ENCODE data around the gene ADAMTS3.

Gene ADAMTS3

DNA sequence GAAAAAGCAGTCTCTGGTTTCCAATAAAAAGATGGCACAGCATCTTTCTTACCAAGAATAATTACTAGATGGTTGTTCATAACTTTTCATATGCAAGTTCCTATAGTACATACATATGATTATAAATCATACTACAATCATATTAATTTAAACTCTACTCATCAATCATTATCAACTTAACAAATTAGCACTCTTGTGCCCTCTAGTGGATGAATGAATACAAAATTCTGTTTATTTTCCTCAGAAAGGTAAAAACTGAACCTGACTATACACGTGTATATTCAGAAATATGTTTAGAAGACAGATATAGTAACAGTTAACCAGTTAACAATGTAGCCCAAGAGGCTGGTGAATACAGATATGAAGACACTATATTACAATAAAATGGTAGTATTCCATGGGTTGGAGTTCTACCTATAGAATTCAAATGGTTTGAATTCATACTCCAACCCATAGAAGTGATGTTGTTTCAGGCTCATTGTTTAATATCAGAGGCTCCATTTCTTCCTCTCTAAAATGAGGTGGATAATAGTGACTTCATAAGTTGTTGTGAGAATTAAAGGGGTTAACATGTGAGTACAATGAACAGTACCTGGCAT, 100.0 kb downstream of the ADAMTS3 start:
- Mint-ChIP-seq H3K4me3 (no peak overlapping the region), H3K27me3 (no peaks in the 10 kb centered on the region), H3K4me1 (no peaks in the 10 kb centered on the region), H3K9me3 (no peaks in the 10 kb centered on the region), H3K27ac (no peak overlapping the region), H3K36me3 (ENCODE audit: low read depth) (no peaks in the 10 kb centered on the region)
- DNase-seq (no peak), ATAC-seq (no peak)

DNA sequence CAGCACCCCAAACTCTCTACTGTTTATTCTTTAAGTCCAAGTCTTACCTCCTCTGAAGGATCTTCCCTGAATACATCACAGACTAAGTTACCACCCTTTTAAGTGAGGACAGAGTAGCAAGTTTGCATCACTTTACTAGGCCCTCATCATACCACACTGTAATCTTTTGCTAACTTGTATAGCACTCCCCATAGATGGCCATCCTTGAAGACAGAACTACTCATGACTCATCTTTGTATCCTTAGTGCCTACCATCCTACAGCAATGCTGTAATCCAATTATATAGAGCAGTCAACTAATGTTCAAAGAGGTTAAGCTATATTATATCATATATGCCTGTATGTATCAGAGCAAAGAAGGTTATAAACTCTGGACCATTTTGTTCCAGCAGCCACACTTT, 101.4 kb downstream of the ADAMTS3 start:
- Mint-ChIP-seq H3K27ac (no peak overlapping the region), H3K36me3 (ENCODE audit: low read depth) (no peaks in the 10 kb centered on the region), H3K4me3 (no peak overlapping the region), H3K4me1 (no peaks in the 10 kb centered on the region), H3K9me3 (no peaks in the 10 kb centered on the region), H3K27me3 (peaks cover 3% of the 10 kb centered on the region)
- ATAC-seq (no peak), DNase-seq (no peak)

DNA sequence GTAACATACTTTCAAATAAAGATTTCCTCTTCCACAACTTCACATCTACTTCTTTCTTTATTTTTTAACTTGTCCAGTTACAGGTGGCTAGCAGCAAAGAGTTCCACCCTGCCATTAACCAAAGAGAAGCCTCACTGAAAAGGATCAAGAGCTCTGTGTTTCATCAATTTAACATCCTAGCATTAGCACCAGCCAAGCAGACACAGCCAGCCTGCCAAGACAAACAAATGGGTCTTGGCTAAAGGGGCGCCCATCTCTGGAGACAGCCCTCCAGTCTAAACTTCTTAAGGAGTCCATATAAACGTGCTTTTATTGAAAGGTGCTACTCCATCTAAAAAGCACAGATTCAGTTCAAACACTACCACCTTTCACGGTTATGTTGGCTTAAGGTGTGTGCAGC, 105.3 kb downstream of the ADAMTS3 start:
- H3K4me3 Mint-ChIP-seq, result no peak overlapping the region
- ATAC-seq, result no peak
- no peak overlapping the region for H3K27ac Mint-ChIP-seq
- no peaks in the 10 kb centered on the region for H3K36me3 Mint-ChIP-seq (ENCODE audit: low read depth)
- H3K4me1 Mint-ChIP-seq, result no peaks in the 10 kb centered on the region
- no peaks in the 10 kb centered on the region for H3K9me3 Mint-ChIP-seq
- DNase-seq, result no peak
- H3K27me3 Mint-ChIP-seq, result peaks cover 3% of the 10 kb centered on the region

- no peak for ATAC-seq
- H3K9me3 Mint-ChIP-seq, result peaks cover 3% of the 10 kb centered on the region
- no peaks in the 10 kb centered on the region for H3K4me1 Mint-ChIP-seq
- H3K27me3 Mint-ChIP-seq, result no peaks in the 10 kb centered on the region
- no peak for DNase-seq
- no peak overlapping the region for H3K4me3 Mint-ChIP-seq
- H3K36me3 Mint-ChIP-seq (ENCODE audit: low read depth), result no peaks in the 10 kb centered on the region
- no peak overlapping the region for H3K27ac Mint-ChIP-seq
Measured at GRCh38 chr4:72457158-72457557, 111.9 kb downstream of the ADAMTS3 start.

GRCh38 chr4:72451349-72451748, 117.7 kb downstream of the ADAMTS3 start:
- ATAC-seq (no peak), DNase-seq (no peak)
- H3K4me3 Mint-ChIP-seq, result no peak overlapping the region
- no peaks in the 10 kb centered on the region for H3K9me3 Mint-ChIP-seq
- no peaks in the 10 kb centered on the region for H3K36me3 Mint-ChIP-seq (ENCODE audit: low read depth)
- H3K27ac Mint-ChIP-seq, result no peak overlapping the region
- no peaks in the 10 kb centered on the region for H3K27me3 Mint-ChIP-seq
- H3K4me1 Mint-ChIP-seq, result no peaks in the 10 kb centered on the region

DNA sequence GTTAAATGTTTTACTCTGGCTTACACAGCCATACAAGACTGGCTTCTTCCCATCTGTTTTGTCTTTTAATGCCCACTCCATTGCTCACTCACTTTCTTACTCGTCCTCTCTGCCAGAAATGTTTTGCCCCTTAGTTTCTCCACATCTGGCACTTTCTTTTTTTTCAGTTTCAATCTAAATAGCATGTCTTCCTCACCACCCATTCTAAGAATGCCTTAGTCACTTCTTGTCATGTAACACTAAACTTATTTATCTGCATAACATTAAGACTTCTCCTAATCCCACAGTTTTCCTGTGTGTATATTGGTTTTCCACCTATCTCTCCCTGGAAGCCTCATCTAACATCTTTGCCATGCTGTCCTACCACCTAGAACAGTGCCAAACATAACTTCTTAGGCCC, 119.3 kb downstream of the ADAMTS3 start:
- ATAC-seq (no peak), DNase-seq (no peak)
- Mint-ChIP-seq H3K4me3 (no peak overlapping the region), H3K27ac (no peak overlapping the region), H3K4me1 (no peaks in the 10 kb centered on the region), H3K36me3 (ENCODE audit: low read depth) (no peaks in the 10 kb centered on the region), H3K27me3 (no peaks in the 10 kb centered on the region), H3K9me3 (no peaks in the 10 kb centered on the region)

GRCh38 chr4:72448231-72448630, 120.8 kb downstream of the ADAMTS3 start:
- no peak overlapping the region for H3K4me3 Mint-ChIP-seq
- no peak for ATAC-seq
- no peak for DNase-seq
- no peaks in the 10 kb centered on the region for H3K9me3 Mint-ChIP-seq
- no peak overlapping the region for H3K27ac Mint-ChIP-seq
- H3K4me1 Mint-ChIP-seq, result no peaks in the 10 kb centered on the region
- no peaks in the 10 kb centered on the region for H3K27me3 Mint-ChIP-seq
- no peaks in the 10 kb centered on the region for H3K36me3 Mint-ChIP-seq (ENCODE audit: low read depth)

DNA sequence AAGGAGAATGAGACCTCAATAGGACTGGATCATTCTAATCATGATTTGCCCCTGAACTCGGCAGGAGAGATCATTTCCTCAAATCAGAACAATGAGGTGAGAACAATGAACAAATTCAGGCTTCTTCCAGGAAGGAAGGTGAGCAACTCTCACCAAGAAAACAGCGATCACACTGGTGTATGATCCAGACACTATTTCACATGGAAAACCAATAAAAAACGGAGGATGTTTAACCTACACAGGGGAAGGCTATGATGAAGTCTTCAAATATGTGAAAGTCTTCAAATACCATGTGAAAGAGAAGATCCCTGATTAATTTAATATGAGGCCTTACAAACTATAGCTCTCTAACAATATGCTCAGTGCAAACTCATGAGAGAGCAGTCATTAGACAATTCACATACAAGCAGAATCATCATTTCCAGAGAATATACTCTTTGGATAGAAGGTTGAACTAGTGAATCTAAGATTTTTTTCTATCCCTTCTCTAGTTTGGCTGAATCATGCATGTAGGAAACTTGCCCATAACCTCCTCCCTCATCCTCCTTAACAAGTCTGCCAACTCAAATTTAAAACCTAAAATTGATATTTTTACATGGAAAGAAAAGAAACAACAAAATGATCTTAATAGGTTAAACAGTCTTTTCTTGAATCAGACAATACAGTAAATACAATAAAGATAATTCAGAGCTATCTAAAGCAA, 122.5 kb downstream of the ADAMTS3 start:
- Mint-ChIP-seq H3K4me1 (no peaks in the 10 kb centered on the region), H3K27me3 (no peaks in the 10 kb centered on the region), H3K9me3 (no peaks in the 10 kb centered on the region), H3K4me3 (no peak overlapping the region), H3K27ac (no peak overlapping the region), H3K36me3 (ENCODE audit: low read depth) (no peaks in the 10 kb centered on the region)
- DNase-seq, result no peak
- no peak for ATAC-seq

- Mint-ChIP-seq H3K36me3 (ENCODE audit: low read depth) (no peaks in the 10 kb centered on the region), H3K27me3 (no peaks in the 10 kb centered on the region), H3K9me3 (no peaks in the 10 kb centered on the region), H3K27ac (no peak overlapping the region), H3K4me1 (no peaks in the 10 kb centered on the region), H3K4me3 (no peak overlapping the region)
- ATAC-seq, result no peak
- no peak for DNase-seq
Measured at GRCh38 chr4:72444092-72444491, 124.9 kb downstream of the ADAMTS3 start.

GRCh38 chr4:72442715-72443114, 126.3 kb downstream of the ADAMTS3 start:
- DNase-seq (no peak), ATAC-seq (no peak)
- Mint-ChIP-seq H3K4me1 (no peaks in the 10 kb centered on the region), H3K36me3 (ENCODE audit: low read depth) (no peaks in the 10 kb centered on the region), H3K4me3 (no peak overlapping the region), H3K9me3 (no peaks in the 10 kb centered on the region), H3K27me3 (no peaks in the 10 kb centered on the region), H3K27ac (no peak overlapping the region)

GRCh38 chr4:72442147-72442546, 126.9 kb downstream of the ADAMTS3 start:
- ATAC-seq (no peak), DNase-seq (no peak)
- Mint-ChIP-seq H3K27ac (no peak overlapping the region), H3K9me3 (peaks cover 4% of the 10 kb centered on the region), H3K4me1 (no peaks in the 10 kb centered on the region), H3K27me3 (no peaks in the 10 kb centered on the region), H3K4me3 (no peak overlapping the region), H3K36me3 (ENCODE audit: low read depth) (no peaks in the 10 kb centered on the region)

GRCh38 chr4:72440386-72440785, 128.6 kb downstream of the ADAMTS3 start:
- DNase-seq (no peak), ATAC-seq (no peak)
- H3K27ac Mint-ChIP-seq, result no peak overlapping the region
- H3K9me3 Mint-ChIP-seq, result peaks cover 5% of the 10 kb centered on the region
- H3K36me3 Mint-ChIP-seq (ENCODE audit: low read depth), result no peaks in the 10 kb centered on the region
- no peaks in the 10 kb centered on the region for H3K27me3 Mint-ChIP-seq
- H3K4me3 Mint-ChIP-seq, result no peak overlapping the region
- H3K4me1 Mint-ChIP-seq, result no peaks in the 10 kb centered on the region

DNA sequence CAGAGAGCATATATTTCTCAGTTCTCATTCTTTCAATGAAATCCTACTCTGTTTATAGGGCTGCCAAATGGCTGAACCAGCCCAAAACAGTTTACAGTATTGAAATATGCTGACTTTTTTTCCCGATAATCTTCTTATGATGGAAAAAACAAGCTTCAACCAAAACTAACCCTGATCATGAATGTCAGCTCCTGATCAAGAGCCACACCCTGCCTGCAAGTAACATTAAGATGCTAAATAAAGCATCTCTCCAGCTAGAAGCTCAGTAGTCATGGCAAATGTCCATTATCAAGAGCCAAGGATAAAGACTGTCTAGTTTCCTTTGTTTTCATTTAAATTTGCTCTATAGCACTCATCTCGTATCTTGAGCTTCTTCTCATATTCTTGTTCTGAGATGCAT, 136.0 kb downstream of the ADAMTS3 start:
- Mint-ChIP-seq H3K4me1 (no peaks in the 10 kb centered on the region), H3K36me3 (ENCODE audit: low read depth) (no peaks in the 10 kb centered on the region), H3K27ac (no peak overlapping the region), H3K4me3 (no peak overlapping the region), H3K27me3 (peaks cover 2% of the 10 kb centered on the region), H3K9me3 (peaks cover 5% of the 10 kb centered on the region)
- ATAC-seq (no peak), DNase-seq (no peak)

GRCh38 chr4:72432282-72432681, 136.7 kb downstream of the ADAMTS3 start:
- no peaks in the 10 kb centered on the region for H3K36me3 Mint-ChIP-seq (ENCODE audit: low read depth)
- H3K4me1 Mint-ChIP-seq, result no peaks in the 10 kb centered on the region

DNA sequence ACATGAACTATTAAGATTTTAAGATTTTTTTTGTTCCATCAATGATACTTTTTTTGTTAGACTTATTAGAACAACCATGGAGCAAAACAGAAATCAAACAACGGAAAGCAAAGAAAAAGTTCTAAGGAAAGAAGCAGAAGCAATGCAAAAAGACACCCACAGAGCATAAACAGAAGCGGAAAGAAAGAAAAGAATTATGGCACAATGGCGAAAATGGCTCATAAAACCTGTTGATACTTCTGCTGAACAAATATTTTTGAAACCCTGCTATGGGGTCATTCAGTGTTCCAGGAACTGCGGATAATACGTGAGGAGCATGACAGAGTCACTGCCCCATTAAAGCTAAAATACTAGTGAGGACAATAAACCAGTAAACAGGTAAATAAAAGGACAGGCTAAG, 138.0 kb downstream of the ADAMTS3 start:
- Mint-ChIP-seq H3K9me3 (no peaks in the 10 kb centered on the region), H3K36me3 (ENCODE audit: low read depth) (no peaks in the 10 kb centered on the region), H3K4me1 (no peaks in the 10 kb centered on the region), H3K4me3 (no peak overlapping the region), H3K27ac (no peak overlapping the region), H3K27me3 (peaks cover 2% of the 10 kb centered on the region)
- ATAC-seq (no peak), DNase-seq (no peak)

More at GRCh38 chr4:72432282-72432681, 136.7 kb downstream of the ADAMTS3 start:
- peaks cover 3% of the 10 kb centered on the region for H3K9me3 Mint-ChIP-seq
- DNase-seq (no peak), ATAC-seq (no peak)
- H3K27ac Mint-ChIP-seq, result no peak overlapping the region
- no peak overlapping the region for H3K4me3 Mint-ChIP-seq
- peaks cover 2% of the 10 kb centered on the region for H3K27me3 Mint-ChIP-seq

DNA sequence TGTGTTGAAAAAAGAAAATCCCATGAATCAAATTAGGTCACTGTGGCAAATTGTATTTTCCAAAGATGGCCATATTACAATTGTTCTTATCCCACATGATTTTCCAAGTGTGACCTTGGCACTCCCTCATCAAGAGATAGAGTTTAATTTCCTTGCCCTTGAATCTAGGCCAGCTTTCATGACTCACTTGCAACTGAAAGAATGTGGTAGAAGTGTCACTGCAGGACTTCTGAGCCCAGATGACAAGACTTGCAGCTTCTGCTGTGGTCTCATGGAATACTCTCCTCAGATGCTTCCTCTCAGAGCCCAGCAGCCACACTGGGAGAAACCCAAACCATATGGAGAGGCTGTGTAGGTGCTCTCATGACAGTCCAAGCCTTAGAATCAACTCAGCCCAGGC, 139.0 kb downstream of the ADAMTS3 start:
- H3K36me3 Mint-ChIP-seq (ENCODE audit: low read depth), result no peaks in the 10 kb centered on the region
- no peak overlapping the region for H3K27ac Mint-ChIP-seq
- H3K4me3 Mint-ChIP-seq, result no peak overlapping the region
- ATAC-seq, result no peak
- H3K27me3 Mint-ChIP-seq, result peaks cover 2% of the 10 kb centered on the region
- H3K9me3 Mint-ChIP-seq, result no peaks in the 10 kb centered on the region
- no peaks in the 10 kb centered on the region for H3K4me1 Mint-ChIP-seq
- DNase-seq, result no peak
